K562 treated with DMSO at 1 percent for 12 hours (cell line): ENCODE results near the gene AKAP14. TPM values are rescaled to one million over a fixed set of nuclear protein-coding genes. Genes with fewer than 3 reads are reported as not detected.

Experiments used
- total RNA-seq: library from RNA; unstranded; fragments of 300-600 nt; gene quantifications from 2 replicates; pipeline ENCODE4 v1.2.3, GENCODE V29; 2022; ENCODE audit not compliant: insufficient read depth

Gene AKAP14
- not detected in 2 replicates for total RNA-seq

GRCh38 chrX:119895843-119896326 lies at the start of gene AKAP14:
Gene AKAP14 (plus strand): TSS chrX:119895893. CDS start chrX:119903224, 7,331 bp downstream.

GRCh38 chrX:119852382-119853353 lies 43.0 kb upstream of the AKAP14 start, which contains the start of gene UPF3B:
Gene UPF3B (minus strand): TSS chrX:119852963. CDS start chrX:119852928, 35 bp downstream.

GRCh38 chrX:119871599-119872395 lies 23.9 kb upstream of the AKAP14 start, which contains the start of the genes NDUFA1 and RNF113A:
Gene NDUFA1 (plus strand): TSS chrX:119871832. CDS start chrX:119871912, 80 bp downstream.
Gene RNF113A (minus strand): TSS chrX:119871733. CDS start chrX:119871613, 120 bp downstream.

GRCh38 chrX:119943185-119943988 lies 47.7 kb downstream of the AKAP14 start, which contains the start of gene NKAP:
Gene NKAP (minus strand): TSS chrX:119943751. CDS start chrX:119943605, 146 bp downstream.

Other genes starting within 250 kb of the AKAP14 start
- gene SEPTIN6, start 202.7 kb upstream of the AKAP14 start, total RNA-seq: 26.4 and 69.6 TPM in 2 replicates
- gene SOWAHD, start 137.3 kb upstream of the AKAP14 start, total RNA-seq: 0.59 TPM in 1 of 2 replicates, not detected in the other
- 4,366 and 5,881 TPM in 2 replicates for gene RPL39, start 104.3 kb upstream of the AKAP14 start, total RNA-seq
- 32.4 and 38.7 TPM in 2 replicates for gene UPF3B, start 42.9 kb upstream of the AKAP14 start, total RNA-seq
- gene RNF113A, start 24.2 kb upstream of the AKAP14 start, total RNA-seq: 57.4 and 61.9 TPM in 2 replicates
- 79.6 and 115 TPM in 2 replicates for gene NDUFA1, start 24.1 kb upstream of the AKAP14 start, total RNA-seq
- gene NKAP, start 47.9 kb downstream of the AKAP14 start, total RNA-seq: 10.1 and 15.4 TPM in 2 replicates
- gene RHOXF2B, start 181.8 kb downstream of the AKAP14 start, total RNA-seq: 4.2 and 5.4 TPM in 2 replicates
- gene RHOXF1, start 220.0 kb downstream of the AKAP14 start, total RNA-seq: not detected in 2 replicates